Dendritic cell treated with granulocyte-macrophage colony-stimulating factor and Interleukin-4, amounts not matched to agents 40 ng/mL and 50 ng/mL, for 4 days (primary cell): ENCODE results near the gene ZNF682.

Experiments
- H3K27ac Mint-ChIP-seq: one replicate; pipeline ENCODE4 v1.8.0; 2022; ENCODE audit warnings: mild to moderate bottlenecking, mixed read lengths
- H3K27me3 Mint-ChIP-seq: one replicate; pipeline ENCODE4 v1.8.0; 2022; ENCODE audit warnings: mild to moderate bottlenecking, mixed read lengths
- H3K36me3 Mint-ChIP-seq: one replicate; pipeline ENCODE4 v1.8.0; 2022; ENCODE audit warnings: low read depth, mixed read lengths
- H3K4me1 Mint-ChIP-seq: one replicate; pipeline ENCODE4 v1.8.0; 2022; ENCODE audit warnings: low read depth, mixed read lengths
- H3K4me3 Mint-ChIP-seq: one replicate; pipeline ENCODE4 v1.8.0; 2022; ENCODE audit warnings: mild to moderate bottlenecking, moderate library complexity, mixed read lengths
- H3K9me3 Mint-ChIP-seq: one replicate; pipeline ENCODE4 v1.8.0; 2022; ENCODE audit warnings: mixed read lengths
- intact Hi-C: fragments of 100-400 bp; cut with micrococcal nuclease; formaldehyde crosslinking; loops from one replicate; pipeline ENCODE4 v1.15.0; 2022

Gene ZNF682

DNA sequence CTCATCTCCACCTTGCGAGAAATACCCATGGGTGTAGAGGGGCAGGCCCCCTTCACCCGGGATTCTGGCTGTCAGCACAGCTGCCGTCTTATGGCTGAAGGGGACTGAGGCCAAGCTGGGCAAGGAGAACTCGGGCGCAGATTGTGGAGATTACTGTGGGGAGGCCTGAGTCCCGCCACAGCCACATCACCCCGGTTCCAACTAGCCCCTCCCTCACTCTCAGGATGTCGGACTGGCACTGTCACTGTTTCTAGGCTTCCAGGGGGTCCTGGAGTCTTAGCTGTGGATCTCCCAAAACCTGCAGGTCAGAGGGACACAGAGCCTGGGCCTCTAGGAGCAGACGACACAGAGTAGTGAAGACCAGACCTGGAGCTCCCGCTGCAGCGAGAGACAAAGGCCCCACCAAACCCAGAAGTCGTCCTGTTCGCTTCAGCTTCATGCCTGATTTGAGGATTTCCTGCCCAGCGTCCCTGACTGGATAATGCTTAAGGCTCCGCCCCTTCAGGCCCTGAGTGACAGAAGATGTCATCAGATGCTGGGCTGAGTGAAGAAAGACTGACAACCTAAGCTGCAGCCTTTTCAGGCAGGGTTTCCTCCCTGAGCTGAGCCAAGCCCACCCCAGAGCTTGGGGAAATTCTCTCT is 82.8 kb downstream of the ZNF682 start:
- Mint-ChIP-seq H3K4me3 (no peak overlapping the region), H3K27ac (no peak overlapping the region), H3K27me3 (no peaks in the 10 kb centered on the region), H3K9me3 (peaks cover 9% of the 10 kb centered on the region), H3K36me3 (no peaks in the 10 kb centered on the region), H3K4me1 (no peaks in the 10 kb centered on the region)
- intact Hi-C loops: loop anchor here (10.0 kb wide), 1 partner anchor 292 kb away; the partner anchor contains the start of genes ATP13A1 and ZNF101

GRCh38 chr19:19955208-19955607 is 84.1 kb downstream of the ZNF682 start:
- H3K4me3 Mint-ChIP-seq: no peak overlapping the region
- H3K9me3 Mint-ChIP-seq: peaks cover 9% of the 10 kb centered on the region
- no peaks in the 10 kb centered on the region for H3K36me3 Mint-ChIP-seq
- no peaks in the 10 kb centered on the region for H3K27me3 Mint-ChIP-seq
- no peak overlapping the region for H3K27ac Mint-ChIP-seq
- H3K4me1 Mint-ChIP-seq: no peaks in the 10 kb centered on the region
- intact Hi-C loops: loop anchor here (10.0 kb wide), 1 partner anchor 290 kb away; the partner anchor contains the start of genes ATP13A1 and ZNF101
